ENCODE measurements around the gene EXOC6. TPM values are rescaled to one million over a fixed set of nuclear protein-coding genes. Genes with fewer than 3 reads are reported as not detected.

EXOC6 gene
- total and polyA plus RNA-seq, 10 donors = 7.0 to 40.0 (median 25.4) TPM

- no peak for DNase-seq
- no peaks in the 10 kb centered on the region for H3K9me3 ChIP-seq
- H3K4me1 ChIP-seq = peaks cover 10 to 49% (median 25%) of the 10 kb centered on the region in 6 donors
- no peaks in the 10 kb centered on the region for H3K27me3 ChIP-seq (replicated peaks in 1 of 7)
- H3K4me3 ChIP-seq = no peak overlapping the region
- TF ChIP-seq POLR2AphosphoS5 (IDR thresholded peaks at IDR 0.05) (no peak), POLR2A (IDR thresholded peaks at IDR 0.05) (no peak), CTCF (IDR thresholded peaks at IDR 0.05 in 8 of 11, conservative IDR thresholded peaks at IDR 0.05 in 3 of 11) (no peak)
- peak overlapping the region in 2 of 8 donors; percentile 73 to 77 for H3K27ac ChIP-seq
- no peaks in the 10 kb centered on the region for H3K36me3 ChIP-seq
- WGBS, 5 donors = 89 to 95% (median 92%) methylated on average over 4 of the region's 4 CpGs
- intact Hi-C loops (cut with DNase I; ENCODE audit: low total_unique reads) = loop anchor here (10.0 kb wide), 1 partner anchor 45 kb away; no protein-coding TSS in a partner anchor
These were observed 18.4 kb upstream of the EXOC6 start for GRCh38 chr10:92829786-92830377.

- H3K27ac ChIP-seq = peak overlapping the region in 7 of 8 donors; percentile 63 to 77 (median 72)
- H3K27me3 ChIP-seq (replicated peaks in 1 of 7) = no peaks in the 10 kb centered on the region
- peak overlapping the region in 7 of 8 donors; percentile 12 to 62 (median 23) for H3K4me3 ChIP-seq
- no peak for DNase-seq
- H3K9me3 ChIP-seq = no peaks in the 10 kb centered on the region
- no peak for TF ChIP-seq POLR2A (IDR thresholded peaks at IDR 0.05)
- TF ChIP-seq POLR2AphosphoS5 (IDR thresholded peaks at IDR 0.05) = peak in 2 of 3 donors; percentile 39 to 44
- TF ChIP-seq CTCF (IDR thresholded peaks at IDR 0.05 in 8 of 11, conservative IDR thresholded peaks at IDR 0.05 in 3 of 11) = no peak
- intact Hi-C loops (cut with DNase I; ENCODE audit: low total_unique reads) = no loop called here
- H3K36me3 ChIP-seq = no peaks in the 10 kb centered on the region
- peaks cover 10 to 48% (median 25%) of the 10 kb centered on the region in 6 donors for H3K4me1 ChIP-seq
- 29 to 36% (median 32%) methylated on average over 12 of the region's 12 CpGs for WGBS, 5 donors
These were observed 17.6 kb upstream of the EXOC6 start for GRCh38 chr10:92830478-92831389.

GRCh38 chr10:92832121-92832520, 16.2 kb upstream of the EXOC6 start:
- peak overlapping the region in 1 of 8 donors; percentile 62 for H3K4me3 ChIP-seq
- no peak for DNase-seq
- 95 to 99% (median 96%) methylated on average over 10 of the region's 10 CpGs for WGBS, 5 donors
- H3K9me3 ChIP-seq = no peaks in the 10 kb centered on the region
- no peak overlapping the region for H3K27ac ChIP-seq
- H3K36me3 ChIP-seq = no peaks in the 10 kb centered on the region
- H3K27me3 ChIP-seq (replicated peaks in 1 of 7) = no peaks in the 10 kb centered on the region
- intact Hi-C loops (cut with DNase I; ENCODE audit: low total_unique reads) = no loop called here
- no peak for TF ChIP-seq POLR2AphosphoS5 (IDR thresholded peaks at IDR 0.05)
- no peak for TF ChIP-seq CTCF (IDR thresholded peaks at IDR 0.05 in 8 of 11, conservative IDR thresholded peaks at IDR 0.05 in 3 of 11)
- TF ChIP-seq POLR2A (IDR thresholded peaks at IDR 0.05) = no peak
- peaks cover 10 to 38% (median 25%) of the 10 kb centered on the region in 6 donors for H3K4me1 ChIP-seq
